MV-4-11 (cell line): ENCODE results near the gene WDR27.

Experiments
- DNase-seq: peaks from one replicate; lab custom pipeline; 2025; lab: John Stamatoyannopoulos, UW

Gene WDR27

DNA sequence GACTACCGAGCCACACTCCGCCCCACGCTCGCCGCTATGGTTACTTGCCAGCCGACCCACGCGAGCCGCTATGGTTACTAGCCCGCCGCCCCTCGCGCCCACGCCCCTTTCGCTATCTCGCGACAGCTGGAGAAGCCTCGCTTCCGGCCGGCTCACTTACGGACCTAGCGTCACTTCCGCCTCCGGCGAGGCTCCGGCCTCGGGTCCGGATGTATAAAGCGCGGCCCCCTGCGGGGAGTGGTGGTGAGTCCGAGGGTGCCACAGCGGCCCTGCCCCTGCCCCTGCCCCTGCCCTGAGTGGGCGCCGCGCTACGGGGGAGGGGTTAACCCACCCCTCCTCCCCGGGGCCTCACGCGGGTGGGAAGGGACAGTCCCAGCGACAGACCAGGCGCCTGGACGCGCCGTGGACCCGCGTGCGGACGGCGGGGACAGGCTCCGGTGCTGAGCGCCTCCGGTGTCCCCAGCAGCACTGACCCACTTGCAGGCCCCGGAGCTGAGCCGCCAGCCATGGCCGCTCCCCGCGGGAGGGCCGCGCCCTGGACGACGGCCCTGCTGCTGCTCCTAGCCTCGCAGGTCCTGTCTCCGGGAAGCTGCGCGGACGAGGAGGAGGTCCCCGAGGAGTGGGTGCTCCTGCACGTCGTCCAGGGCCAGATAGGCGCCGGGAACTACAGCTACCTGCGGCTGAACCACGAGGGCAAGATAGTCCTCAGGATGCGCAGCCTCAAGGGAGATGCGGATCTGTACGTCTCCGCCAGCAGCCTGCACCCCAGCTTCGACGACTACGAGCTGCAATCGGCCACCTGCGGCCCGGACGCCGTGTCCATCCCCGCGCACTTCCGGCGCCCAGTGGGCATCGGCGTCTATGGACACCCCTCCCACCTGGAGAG lies at the start of gene WDR27, which contains the start of gene C6orf120:
Gene WDR27 (minus strand): TSS at position 76 of the 886 bp plus-strand sequence. CDS start 13,024 bp downstream, outside the sequence.
Gene C6orf120 (plus strand): TSS at position 173 of the 886 bp plus-strand sequence. CDS start 334 bp downstream, at position 507.
- peak; percentile 96 for DNase-seq

DNA sequence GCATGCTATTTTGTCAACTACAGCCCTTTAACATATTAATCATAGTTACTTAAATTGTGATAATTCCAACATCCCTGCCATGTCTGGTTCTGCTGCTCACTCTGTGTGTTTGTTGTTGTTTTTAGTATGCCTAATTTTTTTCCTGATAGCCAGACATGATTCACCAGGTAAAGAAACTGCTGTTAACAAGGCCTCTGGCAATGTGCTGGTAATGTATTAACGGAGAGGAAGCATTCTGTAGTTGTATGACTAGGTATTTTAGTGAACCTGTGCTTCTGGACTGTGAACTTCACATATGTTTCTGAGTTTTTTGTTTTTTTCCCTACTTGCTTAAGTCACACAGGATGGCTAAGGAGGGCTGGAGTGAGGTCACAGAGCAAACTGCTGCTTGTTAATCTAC lies 44.7 kb upstream of the WDR27 start:
- DNase-seq = no peak

GRCh38 chr6:169745405-169745804 lies 43.6 kb upstream of the WDR27 start:
- no peak for DNase-seq

DNA sequence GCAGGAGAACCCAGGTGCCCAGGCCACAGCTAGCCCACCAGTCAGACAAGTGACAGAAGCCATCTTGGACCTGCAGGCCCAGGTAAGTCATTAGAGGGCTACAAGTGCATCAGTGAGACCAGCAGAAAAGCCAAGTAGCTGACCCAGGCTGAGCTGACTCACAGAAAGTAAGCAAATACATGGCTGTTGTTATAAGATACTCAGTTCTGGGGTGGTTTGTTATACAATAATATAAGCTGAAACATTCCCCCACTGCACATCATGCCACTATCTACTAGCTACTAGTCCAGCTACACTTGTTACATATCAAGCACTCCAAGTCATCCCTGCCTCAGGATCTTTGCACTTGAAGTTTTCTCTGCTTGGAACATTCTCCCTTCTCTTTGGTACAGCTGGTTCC lies 39.5 kb upstream of the WDR27 start:
- DNase-seq = no peak

GRCh38 chr6:169738976-169739529 lies 37.2 kb upstream of the WDR27 start:
- no peak for DNase-seq

DNA sequence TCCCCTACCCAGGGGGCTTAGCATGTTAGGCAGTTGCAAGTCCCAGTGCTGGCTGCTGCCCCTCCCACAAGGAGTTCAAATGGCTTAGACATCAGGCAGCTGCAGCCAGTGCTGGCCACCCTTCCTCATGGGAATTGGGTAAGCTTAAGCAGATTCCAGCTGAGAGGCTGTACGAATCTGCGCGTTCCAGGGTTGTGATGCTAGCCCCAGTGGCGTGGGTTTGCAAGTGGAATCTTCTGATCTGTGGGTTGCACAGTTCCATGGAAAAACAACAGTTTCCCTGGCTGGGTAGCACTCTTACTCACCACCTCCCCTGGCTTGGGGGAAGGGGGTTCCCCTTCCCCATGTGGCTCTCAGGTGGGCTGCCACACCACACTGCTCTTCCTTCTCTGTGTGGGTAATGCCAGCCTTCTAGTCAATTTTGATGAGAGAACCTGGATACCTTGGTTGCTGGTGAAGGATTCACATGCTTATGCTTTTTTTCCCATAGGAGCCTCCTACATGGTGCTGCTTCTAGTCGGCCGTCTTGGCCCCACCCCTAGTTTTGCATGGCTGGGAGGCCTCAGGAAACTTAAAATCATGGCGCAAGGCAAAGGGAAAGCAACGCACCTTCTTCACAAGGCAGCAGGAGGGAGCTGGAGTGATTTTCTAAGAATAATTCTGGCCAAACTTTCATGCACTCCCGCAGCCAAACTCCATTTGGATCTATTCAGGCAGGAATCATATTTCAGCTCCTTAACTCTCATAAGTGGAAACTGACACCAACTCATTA lies 36.6 kb upstream of the WDR27 start:
- DNase-seq = no peak

DNA sequence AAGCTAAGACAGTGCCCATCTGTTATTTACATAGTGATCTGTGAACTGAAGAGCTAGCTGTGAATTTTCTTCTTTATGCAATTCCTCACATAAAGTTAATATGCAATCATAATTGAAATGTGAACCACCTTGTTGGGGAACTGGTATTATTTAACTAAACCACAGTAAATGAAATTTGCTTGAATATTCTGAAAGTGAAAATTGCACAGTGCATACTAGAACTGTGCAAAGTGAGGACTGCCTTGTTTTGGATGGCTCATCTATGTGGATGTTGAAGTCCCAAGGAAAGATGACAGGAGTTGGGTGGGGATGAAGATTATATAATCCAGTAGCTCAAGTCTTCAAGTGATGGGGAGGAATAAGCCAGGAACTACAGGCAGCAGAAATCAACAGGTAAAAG lies 28.1 kb upstream of the WDR27 start:
- no peak for DNase-seq

DNA sequence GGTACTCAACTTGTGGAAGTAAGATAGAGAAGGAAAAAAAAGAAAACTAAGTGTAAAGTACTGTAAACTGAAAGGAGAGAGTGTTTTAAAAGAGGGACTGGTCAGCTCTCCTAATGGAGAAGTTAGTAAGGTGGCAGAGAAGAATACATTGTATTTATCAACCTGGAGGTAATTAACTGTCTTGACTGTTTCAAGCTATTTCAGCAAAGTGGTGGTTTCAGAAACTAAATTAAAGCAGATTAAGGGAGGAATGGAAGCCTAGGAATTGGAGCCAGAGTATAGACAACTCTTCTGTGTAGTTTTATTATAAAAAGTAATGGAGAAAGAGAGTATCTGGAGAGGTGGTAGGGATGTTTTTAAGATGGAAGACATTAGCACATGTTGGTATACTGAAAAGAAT lies 25.1 kb upstream of the WDR27 start:
- DNase-seq = no peak

GRCh38 chr6:169726049-169726400 lies 24.2 kb upstream of the WDR27 start:
- DNase-seq = no peak

DNA sequence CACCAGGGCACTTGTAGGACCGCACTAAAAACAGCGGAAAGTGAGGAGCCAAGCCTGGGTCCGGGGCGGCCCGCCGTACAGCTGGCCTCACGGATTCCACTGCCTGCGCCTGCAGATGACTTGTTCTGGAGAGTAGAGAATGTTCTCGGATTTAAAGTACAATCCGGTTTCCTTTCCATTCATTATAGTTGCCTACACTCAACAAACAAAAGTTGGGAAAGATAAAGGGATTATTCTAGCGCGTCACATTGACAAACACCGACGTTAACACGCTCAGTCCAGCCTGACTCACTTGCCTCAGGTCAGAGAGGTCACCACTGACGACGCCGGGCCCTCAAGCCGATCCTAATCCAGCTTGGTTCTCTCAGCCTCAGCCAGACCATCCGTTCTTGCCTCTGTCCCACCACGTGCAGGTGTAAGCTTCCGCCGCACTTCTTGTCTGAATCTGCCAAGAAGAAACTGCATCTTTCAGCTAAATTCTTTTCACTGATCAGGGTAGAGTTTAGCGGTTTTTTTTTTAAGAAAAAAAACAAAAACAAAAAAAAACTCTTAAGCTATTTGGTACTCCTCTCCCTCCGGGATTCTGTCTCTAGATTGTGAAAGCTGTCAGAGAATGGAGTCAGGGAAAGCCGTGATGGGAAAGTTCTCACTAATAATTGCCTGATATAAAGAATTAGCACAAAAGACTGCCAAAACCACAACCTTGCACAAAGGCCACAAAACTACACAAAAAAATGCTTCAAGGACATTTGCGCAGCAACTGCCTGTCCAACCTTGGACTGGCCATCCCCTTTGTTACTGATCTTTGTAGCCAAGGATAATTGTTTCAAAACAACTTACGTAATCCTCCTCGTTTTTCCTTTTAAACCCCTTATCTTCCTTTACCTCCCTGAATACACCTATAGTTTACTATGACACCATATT lies 23.6 kb upstream of the WDR27 start:
- DNase-seq = peak; percentile 69

- DNase-seq = no peak
Observed at GRCh38 chr6:169724494-169725124, 22.8 kb upstream of the WDR27 start, which contains the start of gene PHF10. Gene PHF10 (minus strand): TSS chr6:169724500. CDS start chr6:169723931, 569 bp downstream.

- DNase-seq = no peak
Observed at GRCh38 chr6:169723991-169724493, 22.2 kb upstream of the WDR27 start.

DNA sequence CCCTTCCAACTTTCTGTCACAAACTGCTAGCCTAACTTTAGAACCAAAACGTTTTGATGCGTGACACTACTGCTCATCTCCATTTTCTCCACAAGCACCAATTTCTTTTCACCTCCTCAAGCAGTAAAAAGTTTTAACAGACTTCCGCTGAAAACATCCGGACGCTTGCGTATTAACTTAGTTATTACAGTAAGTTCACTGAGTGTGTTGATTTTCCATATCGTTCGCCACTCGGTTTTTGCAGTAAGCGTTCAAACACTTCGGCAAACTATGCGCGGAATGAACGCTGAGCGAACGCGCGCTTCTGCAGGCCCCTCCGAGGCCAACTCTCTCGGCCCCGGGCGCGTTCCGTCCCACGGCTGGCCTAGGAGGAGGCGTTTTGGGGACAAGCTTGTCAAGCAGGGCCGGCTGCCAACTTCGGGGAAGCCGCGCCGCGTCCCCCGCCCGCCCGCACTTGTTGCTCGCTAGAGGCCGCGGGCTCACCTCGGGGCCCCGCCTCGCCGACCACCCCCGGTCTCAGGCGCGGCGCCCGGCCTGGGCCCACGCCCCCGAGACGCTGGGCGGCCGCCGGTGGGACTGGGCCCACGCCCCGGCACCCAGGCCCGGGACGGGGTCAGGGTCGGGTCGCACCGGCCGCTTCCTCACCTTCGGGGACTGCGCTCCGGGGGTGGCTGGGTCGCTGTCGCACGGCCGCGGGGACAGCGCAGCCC lies 21.5 kb upstream of the WDR27 start:
- DNase-seq = no peak

- peak; percentile 71 for DNase-seq
Observed at GRCh38 chr6:169722362-169723199, 20.8 kb upstream of the WDR27 start.

DNA sequence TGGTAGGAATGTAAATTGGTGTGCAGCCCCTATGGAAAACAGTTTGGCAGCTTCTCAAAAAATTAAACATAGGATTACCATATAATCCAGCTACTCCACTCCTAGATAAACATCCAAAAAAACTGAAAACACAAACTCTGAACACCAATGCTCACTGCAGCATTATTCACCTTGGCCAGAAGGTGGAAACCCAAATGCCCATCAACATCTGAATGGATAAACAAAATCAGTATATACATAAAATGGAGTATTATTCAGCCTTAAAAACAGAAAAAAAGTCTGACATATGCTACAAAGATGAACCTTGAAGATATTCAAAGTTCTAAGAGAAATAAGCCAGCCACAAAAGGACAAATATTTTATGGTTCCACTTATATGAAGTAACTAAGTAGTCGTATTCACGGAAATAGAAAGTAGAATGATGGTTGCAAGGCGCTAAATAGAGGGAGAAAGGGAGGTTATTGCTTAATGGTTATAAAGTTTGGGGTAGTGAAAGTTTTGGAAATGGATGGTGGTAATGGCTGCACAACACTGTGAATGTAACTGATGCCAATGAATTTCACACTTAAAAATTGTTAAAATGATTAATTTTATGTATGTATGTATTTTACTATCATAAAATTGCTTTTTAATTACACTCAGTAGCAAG lies 18.5 kb upstream of the WDR27 start:
- DNase-seq = peak; percentile 83

DNA sequence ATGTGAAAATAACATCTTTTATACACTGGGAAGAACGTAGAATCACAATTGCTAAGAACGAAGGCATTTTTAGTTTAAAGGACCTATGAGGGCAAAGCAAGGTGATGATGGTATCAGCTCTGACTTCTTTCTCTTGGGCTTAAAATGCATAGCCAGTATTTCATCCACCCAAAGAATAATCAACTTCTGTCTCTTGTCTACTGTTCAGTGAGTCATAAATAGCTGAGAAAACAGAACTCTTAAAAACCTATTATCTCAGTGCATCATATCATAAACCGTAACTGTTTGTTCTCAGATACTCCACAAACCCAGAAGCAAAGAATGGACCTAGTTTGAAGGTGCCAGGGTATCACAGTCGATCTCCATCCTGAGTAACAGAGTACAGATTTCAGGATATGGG lies 17.3 kb upstream of the WDR27 start:
- peak; percentile 33 for DNase-seq

- no peak for DNase-seq
Observed at GRCh38 chr6:169714595-169714994, 12.8 kb upstream of the WDR27 start.

DNA sequence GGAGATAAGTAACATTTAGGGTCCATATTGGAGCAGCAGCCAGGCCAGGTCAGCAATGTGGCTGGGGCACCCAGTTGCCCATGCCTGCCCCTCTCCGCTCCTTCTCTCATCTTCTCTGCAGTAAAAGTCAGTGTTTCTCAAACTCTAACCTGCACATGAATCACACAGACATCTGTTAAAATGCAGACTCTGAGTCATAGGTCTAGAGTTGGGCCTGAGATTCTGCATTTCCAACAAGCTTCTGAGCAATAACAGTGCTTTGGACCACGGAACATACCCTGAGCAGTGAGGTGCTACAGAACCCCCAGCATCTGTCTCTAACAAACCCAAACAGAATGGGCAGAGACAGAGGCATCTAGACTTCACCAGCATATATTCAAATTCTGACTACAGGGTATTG lies 12.3 kb upstream of the WDR27 start:
- peak; percentile 30 for DNase-seq

- DNase-seq = no peak
Observed at GRCh38 chr6:169710009-169710408, 8.2 kb upstream of the WDR27 start.
